T-helper 17 cell (primary cell): Measurements from ENCODE around the gene ZNF516. TPM values are rescaled to one million over a fixed set of nuclear protein-coding genes. Genes with fewer than 3 reads are reported as not detected.
A peak's percentile ranks its signal among the peaks of the same experiment; 100 is the strongest.

Source experiments
- ATAC-seq: fragments of 150-1000 bp; cut with Tn5 transposase; 2 replicates; pipeline ENCODE4 v1.10.0; 2021; ENCODE audit warnings: mild to moderate bottlenecking, moderate library complexity
- DNase-seq, 3 donors: peaks; one replicate each; pipeline versions ENCODE4 v3.0.0 to v3.0.0-alpha.2; 2020 to 2021
- H3K9me3 ChIP-seq: one replicate; pipeline ENCODE4 v1.7.0; 2013; ENCODE audit warnings: low read length, mild to moderate bottlenecking; ENCODE audit not compliant: control insufficient read depth, poor library complexity, severe bottlenecking
- H3K27ac Mint-ChIP-seq: one replicate; pipeline ENCODE4 v1.8.0; 2022; ENCODE audit warnings: mild to moderate bottlenecking, moderate library complexity, mixed read lengths
- H3K27me3 Mint-ChIP-seq: one replicate; pipeline ENCODE4 v1.8.0; 2022; ENCODE audit warnings: mixed read lengths
- H3K36me3 Mint-ChIP-seq: one replicate; pipeline ENCODE4 v1.8.0; 2022; ENCODE audit warnings: low read depth, mixed read lengths
- H3K4me1 Mint-ChIP-seq: one replicate; pipeline ENCODE4 v1.8.0; 2022; ENCODE audit warnings: mild to moderate bottlenecking, mixed read lengths
- H3K4me3 Mint-ChIP-seq: one replicate; pipeline ENCODE4 v1.8.0; 2022; ENCODE audit warnings: mild to moderate bottlenecking, moderate library complexity, mixed read lengths
- total RNA-seq, 4 donors: library from RNA in 2 of 4; stranded (reverse) in 2 of 4; gene quantifications; one replicate each; pipeline ENCODE4 v1.2.3 and lab custom pipeline; 2022 to 2026

The ZNF516 gene
- total RNA-seq, 2 donors from 2014 or later: 16.5 to 29.6 TPM

DNA sequence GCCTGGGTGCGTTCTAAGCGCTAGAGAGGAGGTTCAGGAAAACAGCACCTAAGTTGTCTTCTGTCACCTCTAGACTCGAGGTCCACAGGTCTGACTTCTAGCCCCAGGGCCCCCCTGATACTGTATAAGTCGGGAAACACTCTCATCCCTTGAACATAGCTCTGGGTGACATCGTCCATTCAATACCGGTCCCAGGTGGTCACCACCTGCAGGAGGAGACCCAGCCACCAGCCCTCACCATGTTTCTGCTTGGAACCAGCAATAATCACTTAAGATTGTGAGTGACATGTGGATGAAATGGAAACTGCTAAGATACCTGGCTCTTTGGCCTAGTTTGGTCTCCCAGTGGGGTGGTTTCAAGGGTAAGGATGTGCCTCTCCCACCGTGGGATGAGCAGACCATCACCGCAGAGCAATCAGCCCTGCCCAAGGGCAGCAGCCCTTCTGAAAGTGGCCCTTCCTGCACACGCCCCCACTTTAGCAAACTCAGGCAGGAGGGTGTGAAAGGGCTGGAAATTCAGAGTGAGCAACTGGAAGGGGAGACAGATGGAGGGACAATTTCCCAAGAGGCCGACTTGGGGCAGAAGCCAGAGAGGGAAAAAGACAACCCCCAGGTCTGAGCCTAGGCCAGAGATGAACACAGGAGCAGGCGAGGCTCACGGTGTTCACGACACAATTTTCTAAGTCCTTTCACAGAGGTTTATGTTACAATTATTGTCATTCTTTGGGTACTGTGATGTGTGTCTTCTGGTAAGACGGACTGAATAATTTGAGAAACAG, 95.2 kb downstream of the ZNF516 start:
- no peaks in the 10 kb centered on the region for H3K9me3 ChIP-seq
- Mint-ChIP-seq H3K4me1 (peaks cover 39% of the 10 kb centered on the region), H3K4me3 (no peak overlapping the region), H3K36me3 (peaks cover 4% of the 10 kb centered on the region), H3K27ac (no peak overlapping the region), H3K27me3 (no peaks in the 10 kb centered on the region)
- no peak for ATAC-seq
- no peak for DNase-seq

DNA sequence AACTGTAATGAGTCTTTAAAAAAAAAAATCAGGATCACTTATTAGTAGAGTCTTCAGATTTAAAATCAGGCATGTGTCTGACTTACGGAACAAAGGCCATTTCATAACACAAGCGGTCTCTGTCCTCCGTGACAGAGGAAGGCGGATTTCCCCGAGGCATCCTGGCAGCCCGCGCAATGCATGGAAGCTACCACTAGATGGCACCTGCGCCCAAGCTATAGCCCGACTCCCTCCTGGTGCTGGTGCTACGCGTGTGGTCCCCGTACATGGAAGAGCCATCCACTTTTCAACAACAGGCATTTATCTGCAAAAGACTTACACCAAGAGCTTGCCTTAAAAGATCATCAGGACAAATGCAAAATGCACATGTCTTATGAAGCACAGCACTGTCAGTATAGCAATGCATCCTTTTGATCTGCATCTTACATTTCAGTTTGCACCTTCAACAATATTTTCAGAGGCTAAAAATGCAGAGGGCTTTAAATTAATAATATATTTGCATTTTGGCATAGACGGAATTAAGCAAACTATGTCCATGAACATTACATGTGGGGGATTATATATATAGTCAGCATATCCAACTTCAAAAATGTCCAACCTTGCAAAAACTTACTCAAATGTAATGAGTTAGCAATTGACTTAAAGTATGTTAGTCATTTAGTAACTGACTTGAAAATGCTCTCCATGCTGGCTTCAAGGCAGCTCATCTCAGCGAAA, 96.0 kb downstream of the ZNF516 start:
- H3K27me3 Mint-ChIP-seq: no peaks in the 10 kb centered on the region
- DNase-seq (peak; percentile 45 to 73 (median 55)), ATAC-seq (peak; percentile 97)
- peaks cover 32% of the 10 kb centered on the region for H3K4me1 Mint-ChIP-seq
- H3K27ac Mint-ChIP-seq: no peak overlapping the region
- H3K36me3 Mint-ChIP-seq: no peaks in the 10 kb centered on the region
- H3K9me3 ChIP-seq: no peaks in the 10 kb centered on the region
- H3K4me3 Mint-ChIP-seq: peak overlapping the region; percentile 41

DNA sequence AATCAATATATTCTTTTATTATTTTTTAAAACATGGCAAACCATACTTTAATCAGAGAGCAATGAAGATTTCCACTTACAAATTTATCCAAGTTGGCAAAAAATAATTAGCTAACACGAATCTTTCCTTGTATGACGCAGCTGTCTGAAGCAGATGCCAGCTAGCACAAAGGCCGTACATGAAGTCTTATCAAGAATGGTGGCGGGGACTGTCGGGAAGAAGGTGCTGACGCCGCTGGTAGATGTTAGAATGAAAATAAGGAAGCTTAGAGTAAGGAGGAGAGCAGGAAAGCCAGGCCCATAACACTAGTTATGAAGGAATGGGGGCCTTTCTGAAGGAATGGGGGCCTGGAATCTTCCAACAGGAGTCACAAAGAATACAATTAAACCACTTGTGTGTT, 96.7 kb downstream of the ZNF516 start:
- H3K36me3 Mint-ChIP-seq: no peaks in the 10 kb centered on the region
- no peaks in the 10 kb centered on the region for H3K27me3 Mint-ChIP-seq
- ATAC-seq: no peak
- peaks cover 28% of the 10 kb centered on the region for H3K4me1 Mint-ChIP-seq
- H3K9me3 ChIP-seq: no peaks in the 10 kb centered on the region
- no peak overlapping the region for H3K27ac Mint-ChIP-seq
- peak overlapping the region; percentile 36 for H3K4me3 Mint-ChIP-seq
- no peak for DNase-seq

DNA sequence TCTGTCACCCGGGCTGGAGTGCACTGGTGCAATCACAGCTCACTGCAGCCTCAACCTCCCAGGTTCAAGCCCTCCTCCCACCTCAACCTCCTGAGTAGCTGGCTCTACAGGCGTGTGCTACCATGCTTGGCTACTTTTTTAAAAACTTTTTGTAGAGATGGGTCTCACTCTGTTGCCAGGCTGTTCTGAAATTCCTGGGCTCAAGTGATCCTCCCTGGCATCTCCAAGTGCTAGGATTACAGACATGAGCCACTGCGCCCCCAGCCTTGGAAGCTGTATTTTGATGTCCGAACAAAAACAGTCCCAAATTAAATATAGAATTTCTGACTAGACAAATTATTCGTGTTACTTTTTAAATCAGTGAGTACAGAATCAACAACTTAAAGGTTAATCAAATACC, 97.4 kb downstream of the ZNF516 start:
- Mint-ChIP-seq H3K4me1 (peaks cover 22% of the 10 kb centered on the region), H3K27ac (no peak overlapping the region), H3K27me3 (no peaks in the 10 kb centered on the region), H3K36me3 (no peaks in the 10 kb centered on the region), H3K4me3 (no peak overlapping the region)
- ATAC-seq (no peak), DNase-seq (no peak)
- H3K9me3 ChIP-seq: no peaks in the 10 kb centered on the region

DNA sequence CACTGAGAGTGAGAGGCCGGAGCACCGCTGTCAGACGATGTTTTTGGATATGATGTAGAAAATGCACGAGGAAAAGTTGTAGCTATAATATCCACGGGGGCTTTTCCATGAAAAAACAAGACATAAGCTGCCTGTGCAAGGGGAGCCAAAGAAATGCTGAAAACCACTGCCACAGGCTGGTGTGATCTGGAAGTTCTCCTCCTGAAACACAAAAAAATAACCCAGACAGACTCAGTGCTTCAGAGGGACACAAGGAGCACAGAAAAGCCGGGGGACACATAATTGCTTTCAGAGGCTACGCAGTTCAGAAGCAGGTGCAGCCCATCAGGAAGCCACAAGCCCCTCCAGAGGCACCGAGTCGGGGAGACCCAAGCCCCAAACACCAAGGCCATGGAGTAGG, 98.2 kb downstream of the ZNF516 start:
- Mint-ChIP-seq H3K27ac (no peak overlapping the region), H3K4me3 (no peak overlapping the region)
- no peak for ATAC-seq

DNA sequence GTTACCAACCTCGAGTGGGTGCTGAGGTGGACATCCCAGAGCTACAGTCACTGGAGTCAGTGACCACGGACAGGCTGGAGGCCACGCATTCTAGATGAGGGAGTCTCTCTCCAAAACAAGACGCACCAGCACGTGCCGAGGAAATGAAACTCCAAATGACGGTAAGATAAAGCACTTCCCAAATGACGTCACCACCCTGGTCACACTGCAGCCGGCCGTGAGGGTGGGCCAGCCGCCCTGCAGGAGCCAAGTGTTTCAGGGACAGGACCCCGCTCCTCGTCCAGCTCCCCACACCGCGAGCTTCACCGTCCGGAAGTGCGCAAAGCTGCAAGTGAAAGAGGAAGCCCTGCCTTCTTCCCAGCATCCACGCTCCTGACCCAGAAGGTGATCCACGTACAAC, 99.4 kb downstream of the ZNF516 start:
- Mint-ChIP-seq H3K27me3 (no peaks in the 10 kb centered on the region), H3K27ac (no peak overlapping the region), H3K4me1 (peaks cover 37% of the 10 kb centered on the region), H3K36me3 (no peaks in the 10 kb centered on the region), H3K4me3 (no peak overlapping the region)
- DNase-seq (no peak), ATAC-seq (no peak)
- no peaks in the 10 kb centered on the region for H3K9me3 ChIP-seq

More for the DNA sequence above, 98.2 kb downstream of the ZNF516 start:
- no peak for DNase-seq
- no peaks in the 10 kb centered on the region for H3K9me3 ChIP-seq
- Mint-ChIP-seq H3K36me3 (no peaks in the 10 kb centered on the region), H3K4me1 (peaks cover 25% of the 10 kb centered on the region), H3K27me3 (no peaks in the 10 kb centered on the region)

DNA sequence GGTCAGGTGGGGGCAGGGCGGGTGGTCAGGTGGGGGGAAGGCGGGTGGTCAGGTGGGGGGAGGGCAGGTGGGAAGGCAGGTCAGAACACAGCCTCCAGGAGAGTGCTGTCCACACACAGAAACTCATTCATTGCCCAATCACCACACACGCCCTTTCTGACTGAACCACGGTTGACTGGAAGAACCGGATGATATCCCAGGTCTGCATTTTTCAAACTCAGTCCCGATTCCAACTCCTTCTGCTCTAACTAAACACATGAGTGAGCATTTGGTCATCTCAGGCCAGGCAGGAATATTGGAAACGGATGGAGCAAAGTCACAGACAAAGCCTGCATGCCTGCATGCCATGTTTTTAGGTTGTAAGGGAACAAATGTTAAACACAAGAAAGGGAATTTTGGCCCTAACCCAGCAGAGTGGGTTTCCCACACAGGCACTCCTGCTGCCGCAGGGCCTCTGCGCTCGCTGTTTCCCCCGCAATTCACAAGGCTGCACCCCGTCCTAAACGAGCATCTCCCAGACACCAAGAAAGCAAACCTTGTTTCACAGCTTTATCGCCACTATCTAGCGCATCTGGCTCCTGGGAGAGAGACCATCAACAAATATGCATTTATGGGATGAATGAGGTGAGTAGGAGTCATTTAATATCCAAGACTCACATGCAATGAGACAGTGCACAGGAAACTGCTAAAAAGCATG, 100.1 kb downstream of the ZNF516 start:
- Mint-ChIP-seq H3K4me3 (no peak overlapping the region), H3K27me3 (no peaks in the 10 kb centered on the region), H3K36me3 (no peaks in the 10 kb centered on the region), H3K27ac (no peak overlapping the region), H3K4me1 (peaks cover 39% of the 10 kb centered on the region)
- no peak for ATAC-seq
- DNase-seq: no peak
- H3K9me3 ChIP-seq: no peaks in the 10 kb centered on the region

DNA sequence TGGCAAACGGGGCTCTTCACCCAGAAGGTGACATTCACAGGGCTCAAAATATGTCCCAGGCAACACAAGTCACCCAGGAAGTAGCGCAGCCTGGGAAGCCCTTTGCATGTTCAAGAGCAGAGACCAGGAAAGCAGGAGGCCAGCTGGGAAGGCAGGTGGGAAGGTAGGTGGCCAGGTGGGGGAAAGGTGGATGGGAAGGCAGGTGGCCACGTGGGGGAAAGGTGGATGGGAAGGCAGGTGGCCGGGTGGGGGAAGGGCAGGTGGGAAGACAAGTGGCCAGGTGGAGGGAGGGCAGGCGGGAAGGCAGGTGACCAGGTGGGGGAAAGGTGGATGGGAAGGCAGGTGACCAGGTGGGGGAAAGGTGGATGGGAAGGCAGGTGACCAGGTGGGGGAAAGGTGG, 102.7 kb downstream of the ZNF516 start:
- Mint-ChIP-seq H3K27ac (peak overlapping the region; percentile 77), H3K36me3 (no peaks in the 10 kb centered on the region)

DNA sequence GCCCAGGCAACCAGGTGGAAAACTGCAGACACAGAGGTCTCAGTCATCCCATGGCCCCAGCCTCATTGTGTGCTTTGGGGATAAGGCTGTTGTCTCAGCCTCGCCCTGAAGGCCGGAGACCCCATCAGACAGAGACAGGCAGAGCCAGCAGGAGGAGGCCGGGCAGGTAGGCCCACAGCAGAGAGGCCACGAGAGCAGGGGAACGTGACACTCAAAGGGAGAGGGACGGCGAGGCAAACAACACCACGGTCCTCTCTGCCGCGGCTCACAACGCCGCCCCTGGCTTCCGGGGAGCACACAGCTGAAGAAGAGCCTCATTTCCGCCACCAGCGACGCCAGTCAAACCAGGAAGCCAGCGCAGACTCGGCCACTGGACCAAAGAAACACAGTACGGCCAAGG, 103.3 kb downstream of the ZNF516 start:
- Mint-ChIP-seq H3K4me1 (peaks cover 43% of the 10 kb centered on the region), H3K27me3 (no peaks in the 10 kb centered on the region), H3K4me3 (no peak overlapping the region), H3K27ac (peak overlapping the region; percentile 77), H3K36me3 (peaks cover 2% of the 10 kb centered on the region)
- no peaks in the 10 kb centered on the region for H3K9me3 ChIP-seq
- ATAC-seq (no peak), DNase-seq (no peak)

More for the DNA sequence above, 102.7 kb downstream of the ZNF516 start:
- H3K4me3 Mint-ChIP-seq: peak overlapping the region; percentile 31
- no peaks in the 10 kb centered on the region for H3K27me3 Mint-ChIP-seq
- no peak for DNase-seq
- H3K4me1 Mint-ChIP-seq: peaks cover 39% of the 10 kb centered on the region
- no peaks in the 10 kb centered on the region for H3K9me3 ChIP-seq
- ATAC-seq: no peak

DNA sequence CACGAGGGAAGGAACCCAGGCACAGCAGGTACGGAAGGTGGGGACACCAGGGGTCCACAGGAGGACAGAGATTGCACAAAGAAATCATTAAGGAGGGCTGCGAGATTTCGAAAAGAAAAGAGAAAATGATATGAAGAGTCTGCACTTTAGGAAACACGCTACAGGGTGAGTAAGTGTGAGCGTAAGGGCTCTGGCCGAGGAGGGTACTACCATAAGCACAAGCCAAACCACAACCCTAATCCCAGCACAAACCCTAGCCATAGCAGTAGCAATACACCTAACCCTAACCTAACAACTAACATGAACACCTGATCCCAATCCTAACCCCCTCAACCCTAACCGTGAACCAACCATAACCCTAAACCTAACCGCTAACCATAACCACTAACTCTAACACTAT, 104.0 kb downstream of the ZNF516 start:
- no peaks in the 10 kb centered on the region for H3K27me3 Mint-ChIP-seq
- H3K27ac Mint-ChIP-seq: no peak overlapping the region
- H3K4me3 Mint-ChIP-seq: no peak overlapping the region
- peaks cover 2% of the 10 kb centered on the region for H3K36me3 Mint-ChIP-seq
- peaks cover 46% of the 10 kb centered on the region for H3K4me1 Mint-ChIP-seq
- ATAC-seq: no peak
- no peak for DNase-seq
- H3K9me3 ChIP-seq: no peaks in the 10 kb centered on the region

DNA sequence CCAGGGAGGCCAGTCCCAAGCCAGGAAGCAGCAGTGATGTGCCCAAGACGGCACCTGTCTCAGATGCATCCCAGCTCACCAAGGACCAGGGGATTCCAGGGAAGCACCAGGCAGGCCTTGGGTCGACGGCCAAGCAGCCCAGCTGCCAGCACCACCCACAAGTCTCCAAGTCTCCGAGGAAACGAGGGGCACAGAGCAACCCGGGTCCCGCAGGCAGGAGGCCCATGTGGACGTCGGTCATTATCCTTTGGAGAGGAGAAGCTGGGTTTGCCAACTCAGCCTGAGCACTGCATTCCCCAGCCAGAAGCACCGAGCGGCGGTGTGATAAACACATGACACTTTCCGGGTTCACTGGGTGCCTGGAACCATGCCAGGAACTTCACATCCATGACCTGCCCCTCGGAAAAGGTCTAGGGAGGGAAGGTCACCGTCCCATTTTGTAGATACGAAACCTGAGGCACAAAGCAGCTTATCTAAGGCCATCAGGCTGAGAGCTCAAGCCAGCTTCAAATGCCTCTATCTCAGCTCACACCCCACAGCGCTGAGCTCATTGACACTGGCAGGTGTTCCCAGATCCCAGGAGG, 104.5 kb downstream of the ZNF516 start:
- H3K4me3 Mint-ChIP-seq: no peak overlapping the region
- DNase-seq (no peak), ATAC-seq (no peak)
- no peaks in the 10 kb centered on the region for H3K27me3 Mint-ChIP-seq
- H3K27ac Mint-ChIP-seq: no peak overlapping the region
- H3K9me3 ChIP-seq: no peaks in the 10 kb centered on the region
- H3K36me3 Mint-ChIP-seq: peaks cover 2% of the 10 kb centered on the region
- H3K4me1 Mint-ChIP-seq: peaks cover 50% of the 10 kb centered on the region

DNA sequence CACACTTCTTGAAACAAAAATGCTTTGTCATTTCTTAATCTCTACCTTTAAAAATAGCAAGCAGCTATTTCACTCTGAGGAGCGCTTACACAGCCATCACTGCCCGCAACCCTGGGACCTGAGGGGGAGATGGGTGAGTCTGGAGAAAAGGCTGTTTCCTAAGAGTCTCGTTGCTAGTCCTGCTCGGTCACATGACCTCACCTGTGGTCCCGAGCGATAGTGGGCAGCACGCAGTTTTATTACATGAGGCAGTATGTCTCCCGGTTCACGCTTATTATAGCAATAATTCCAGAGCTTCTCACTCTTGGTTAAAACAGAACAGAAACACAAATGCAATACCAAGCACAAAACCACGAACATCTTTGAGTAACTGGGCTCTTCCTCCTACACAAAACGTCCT, 105.3 kb downstream of the ZNF516 start:
- H3K27ac Mint-ChIP-seq: peak overlapping the region; percentile 54
- H3K36me3 Mint-ChIP-seq: peaks cover 2% of the 10 kb centered on the region
- peaks cover 47% of the 10 kb centered on the region for H3K4me1 Mint-ChIP-seq

DNA sequence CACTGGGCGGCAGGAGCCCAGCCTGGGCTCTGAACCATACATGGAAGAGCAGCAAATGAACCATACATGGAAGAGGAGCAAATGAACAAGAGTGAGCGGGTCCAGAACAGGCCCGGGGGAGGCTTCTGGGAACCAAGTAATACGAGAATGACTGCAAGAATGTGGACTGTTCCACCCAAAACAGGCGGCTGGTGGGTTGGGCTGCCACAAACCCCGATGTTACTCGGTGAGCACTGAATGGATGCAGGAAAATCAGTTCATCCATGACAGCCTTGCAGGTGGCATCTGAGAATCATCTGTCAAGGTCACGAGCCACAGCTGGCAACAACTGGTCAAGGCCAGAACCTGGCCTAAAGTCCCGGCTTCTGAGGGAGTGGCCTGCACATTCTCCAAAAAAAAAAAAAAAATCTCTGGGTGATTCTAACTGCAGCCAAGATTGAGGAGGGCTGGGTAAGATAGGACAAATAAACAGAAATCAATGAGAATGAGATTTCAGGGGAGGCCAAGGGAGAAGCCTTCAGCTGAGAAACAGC, 106.1 kb downstream of the ZNF516 start:
- Mint-ChIP-seq H3K4me1 (peaks cover 47% of the 10 kb centered on the region), H3K27me3 (no peaks in the 10 kb centered on the region), H3K27ac (peak overlapping the region; percentile 54), H3K4me3 (no peak overlapping the region), H3K36me3 (peaks cover 2% of the 10 kb centered on the region)
- DNase-seq: no peak
- no peaks in the 10 kb centered on the region for H3K9me3 ChIP-seq
- ATAC-seq: no peak

More for the DNA sequence above, 105.3 kb downstream of the ZNF516 start:
- Mint-ChIP-seq H3K4me3 (no peak overlapping the region), H3K27me3 (no peaks in the 10 kb centered on the region)
- H3K9me3 ChIP-seq: no peaks in the 10 kb centered on the region
- ATAC-seq: no peak
- no peak for DNase-seq
